Measurements from ENCODE around the gene HELZ2.

- no peak for TF ChIP-seq EP300 (IDR thresholded peaks at IDR 0.05)
- no peak for TF ChIP-seq POLR2A (IDR thresholded peaks at IDR 0.05)
- no peak for TF ChIP-seq CTCF (IDR thresholded peaks at IDR 0.05)
These were observed 17.1 kb upstream of the HELZ2 start for GRCh38 chr20:63591147-63591533.
